DOHH2 (cell line): ENCODE measurements around the gene NDC1.

Source experiments
- H3F3A ChIP-seq: fragments of 200-600 bp; sonication (generic), shearing (Covaris generic); 2 replicates; pipeline ENCODE4 v1.6.0; 2016; ENCODE audit warnings: antibody characterized with exemption, mild to moderate bottlenecking; ENCODE audit not compliant: control insufficient read depth, insufficient read depth
- H3K27ac ChIP-seq: fragments of 200-600 bp; sonication (generic); 2 replicates; pipeline ENCODE4 v1.5.1; 2014; ENCODE audit warnings: low read depth, mild to moderate bottlenecking, low read length, moderate library complexity
- H3K27me3 ChIP-seq: fragments of 200-600 bp; sonication (generic); 2 replicates; pipeline ENCODE4 v1.6.1; 2014; ENCODE audit warnings: mild to moderate bottlenecking, low read length, mixed read lengths; ENCODE audit not compliant: control insufficient read depth
- H3K36me3 ChIP-seq: fragments of 200-600 bp; sonication (generic); 2 replicates; pipeline ENCODE4 v1.6.1; 2014; ENCODE audit warnings: mild to moderate bottlenecking, low read length, moderate library complexity, mixed read lengths; ENCODE audit not compliant: control insufficient read depth
- H3K4me1 ChIP-seq: fragments of 200-600 bp; sonication (generic); 2 replicates; pipeline ENCODE4 v1.6.1; 2014; ENCODE audit warnings: mild to moderate bottlenecking, low read length, mixed read lengths; ENCODE audit not compliant: control insufficient read depth
- H3K4me2 ChIP-seq: fragments of 200-600 bp; sonication (generic); 2 replicates; pipeline ENCODE4 v1.6.0; 2014; ENCODE audit warnings: mild to moderate bottlenecking, low read length, moderate library complexity
- H3K4me3 ChIP-seq: fragments of 200-600 bp; sonication (generic); 2 replicates; pipeline ENCODE4 v1.5.1; 2014; ENCODE audit warnings: mild to moderate bottlenecking, low read length, mixed read lengths
- H3K79me2 ChIP-seq: fragments of 200-600 bp; sonication (generic); 2 replicates; pipeline ENCODE4 v1.6.1; 2014; ENCODE audit warnings: mild to moderate bottlenecking, low read length, mixed read lengths; ENCODE audit not compliant: control insufficient read depth
- H3K9me2 ChIP-seq: fragments of 200-600 bp; sonication (generic); replicated peaks from 2 replicates; pipeline ENCODE4 v1.6.1; 2014; ENCODE audit warnings: mild to moderate bottlenecking, low read length, mixed read lengths; ENCODE audit not compliant: control insufficient read depth
- H3K9me3 ChIP-seq: fragments of 200-600 bp; sonication (generic); 2 replicates; pipeline ENCODE4 v1.6.1; 2014; ENCODE audit warnings: antibody characterized with exemption, low read length, mixed read lengths; ENCODE audit not compliant: control insufficient read depth, insufficient read depth
- H4K20me1 ChIP-seq: fragments of 200-600 bp; sonication (generic); 2 replicates; pipeline ENCODE4 v1.6.0; 2014; ENCODE audit warnings: low read depth, mild to moderate bottlenecking, antibody characterized with exemption, low read length, moderate library complexity; ENCODE audit not compliant: control insufficient read depth, insufficient read depth
- EZH2phosphoT487 ChIP-seq: fragments of 200-600 bp; sonication (generic); IDR thresholded peaks from 2 replicates; pipeline ENCODE4 v1.6.1; 2017; ENCODE audit warnings: borderline replicate concordance, mild to moderate bottlenecking, antibody characterized with exemption, low read length, moderate library complexity, mixed read lengths
- TF ChIP-seq, protein P1 (sequence below): fragments of 200-600 bp; sonication (generic); IDR thresholded peaks from one replicate; pipeline ENCODE4 v1.5.1; 2014; ENCODE audit warnings: antibody characterized with exemption, mild to moderate bottlenecking, low read depth, low read length; ENCODE audit not compliant: poor library complexity, severe bottlenecking

NDC1 gene

DNA sequence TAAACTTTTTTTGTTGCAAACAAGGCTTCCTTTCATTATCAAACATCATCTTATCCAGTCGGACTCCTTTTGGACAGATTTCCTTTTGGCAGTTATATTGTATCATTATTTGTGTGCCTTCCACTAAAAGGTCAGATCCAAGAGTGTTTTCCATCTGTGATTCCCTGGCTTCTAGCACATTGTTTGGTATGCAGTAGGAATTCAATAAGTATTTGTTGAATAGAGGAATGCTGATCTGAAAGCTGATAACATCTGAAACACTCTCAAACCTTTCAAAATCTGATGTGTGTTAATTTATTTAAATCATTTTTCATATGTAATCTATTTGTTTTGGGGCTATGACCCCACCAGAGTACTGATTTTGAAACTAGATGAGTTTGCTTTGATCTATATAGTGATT, 39.0 kb downstream of the NDC1 start:
- no peak overlapping the region for H3K4me3 ChIP-seq
- H3K27ac ChIP-seq, result no peak overlapping the region
- TF ChIP-seq EZH2phosphoT487, result no peak
- TF ChIP-seq, protein P1, sequence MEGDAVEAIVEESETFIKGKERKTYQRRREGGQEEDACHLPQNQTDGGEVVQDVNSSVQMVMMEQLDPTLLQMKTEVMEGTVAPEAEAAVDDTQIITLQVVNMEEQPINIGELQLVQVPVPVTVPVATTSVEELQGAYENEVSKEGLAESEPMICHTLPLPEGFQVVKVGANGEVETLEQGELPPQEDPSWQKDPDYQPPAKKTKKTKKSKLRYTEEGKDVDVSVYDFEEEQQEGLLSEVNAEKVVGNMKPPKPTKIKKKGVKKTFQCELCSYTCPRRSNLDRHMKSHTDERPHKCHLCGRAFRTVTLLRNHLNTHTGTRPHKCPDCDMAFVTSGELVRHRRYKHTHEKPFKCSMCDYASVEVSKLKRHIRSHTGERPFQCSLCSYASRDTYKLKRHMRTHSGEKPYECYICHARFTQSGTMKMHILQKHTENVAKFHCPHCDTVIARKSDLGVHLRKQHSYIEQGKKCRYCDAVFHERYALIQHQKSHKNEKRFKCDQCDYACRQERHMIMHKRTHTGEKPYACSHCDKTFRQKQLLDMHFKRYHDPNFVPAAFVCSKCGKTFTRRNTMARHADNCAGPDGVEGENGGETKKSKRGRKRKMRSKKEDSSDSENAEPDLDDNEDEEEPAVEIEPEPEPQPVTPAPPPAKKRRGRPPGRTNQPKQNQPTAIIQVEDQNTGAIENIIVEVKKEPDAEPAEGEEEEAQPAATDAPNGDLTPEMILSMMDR, result no peak
- no peak overlapping the region for H3K4me2 ChIP-seq
- no peaks in the 10 kb centered on the region for H3K9me3 ChIP-seq
- H4K20me1 ChIP-seq, result no peaks in the 10 kb centered on the region
- H3K36me3 ChIP-seq, result peaks cover 92% of the 10 kb centered on the region
- peaks cover 8% of the 10 kb centered on the region for H3K79me2 ChIP-seq
- H3K4me1 ChIP-seq, result no peaks in the 10 kb centered on the region
- H3F3A ChIP-seq, result peaks cover 3% of the 10 kb centered on the region; the same call in 1 of the 2 replicates
- H3K9me2 ChIP-seq, result no peaks in the 10 kb centered on the region
- H3K27me3 ChIP-seq, result no peaks in the 10 kb centered on the region

DNA sequence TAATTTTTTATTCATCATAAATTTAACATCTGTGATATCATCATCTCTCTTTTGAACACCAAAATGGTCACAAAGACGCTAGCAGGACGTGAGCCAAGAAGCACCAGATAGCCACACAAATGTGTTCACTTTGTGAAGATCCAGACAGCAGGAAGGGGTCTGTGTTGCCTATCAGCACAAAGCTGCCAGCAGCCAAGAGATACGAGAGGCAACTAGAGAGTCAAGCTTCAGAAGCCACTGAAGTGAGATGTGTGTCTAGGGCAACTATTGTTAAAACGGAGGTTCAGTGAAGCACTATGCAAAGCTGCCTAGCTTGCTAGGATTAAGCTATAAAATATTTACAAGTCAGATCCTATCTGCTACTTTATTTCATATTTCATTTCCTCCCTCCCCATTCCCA, 45.3 kb downstream of the NDC1 start:
- Histone ChIP-seq H3F3A (peaks cover 2% of the 10 kb centered on the region; the same call in 1 of the 2 replicates), H3K27ac (no peak overlapping the region), H4K20me1 (no peaks in the 10 kb centered on the region), H3K9me3 (no peaks in the 10 kb centered on the region), H3K27me3 (no peaks in the 10 kb centered on the region), H3K79me2 (peaks cover 8% of the 10 kb centered on the region), H3K36me3 (peaks cover 88% of the 10 kb centered on the region), H3K4me2 (no peak overlapping the region), H3K9me2 (no peaks in the 10 kb centered on the region), H3K4me3 (no peak overlapping the region), H3K4me1 (no peaks in the 10 kb centered on the region)
- no peak for TF ChIP-seq EZH2phosphoT487
- TF ChIP-seq, protein P1, result no peak

- Histone ChIP-seq H4K20me1 (no peaks in the 10 kb centered on the region), H3K4me1 (no peaks in the 10 kb centered on the region), H3F3A (no peaks in the 10 kb centered on the region; the same call in 1 of the 2 replicates), H3K4me2 (no peak overlapping the region), H3K9me3 (no peaks in the 10 kb centered on the region), H3K79me2 (0 out of 2 replicates have a peak, but pooled peaks cover 3% of the 10 kb centered on the region), H3K27ac (no peak overlapping the region), H3K27me3 (no peaks in the 10 kb centered on the region), H3K9me2 (no peaks in the 10 kb centered on the region), H3K36me3 (peaks cover 79% of the 10 kb centered on the region), H3K4me3 (no peak overlapping the region)
- no peak for TF ChIP-seq EZH2phosphoT487
- TF ChIP-seq, protein P1, result no peak
These were observed 50.4 kb downstream of the NDC1 start for GRCh38 chr1:53787655-53788054.

- Histone ChIP-seq H3K79me2 (peaks cover 20% of the 10 kb centered on the region), H3K4me1 (no peaks in the 10 kb centered on the region), H3K9me3 (no peaks in the 10 kb centered on the region), H3K9me2 (no peaks in the 10 kb centered on the region), H3K27me3 (no peaks in the 10 kb centered on the region), H4K20me1 (no peaks in the 10 kb centered on the region), H3F3A (peaks cover 5% of the 10 kb centered on the region; the same call in 1 of the 2 replicates), H3K4me3 (no peak overlapping the region), H3K4me2 (no peak overlapping the region), H3K27ac (no peak overlapping the region), H3K36me3 (peaks cover 87% of the 10 kb centered on the region)
- TF ChIP-seq, protein P1, result no peak
- TF ChIP-seq EZH2phosphoT487, result no peak
These were observed 55.0 kb downstream of the NDC1 start for GRCh38 chr1:53783056-53783455.
